Measurements from ENCODE around the gene CAMSAP2. TPM values are rescaled to one million over a fixed set of nuclear protein-coding genes. Genes with fewer than 3 reads are reported as not detected.
"Not testable (repeated sequence)": the region's sequence is repeated elsewhere in the genome, so short reads cannot be mapped to it uniquely, and the experiment has no call there.

Gene CAMSAP2
- total RNA-seq, 6 experiments from 2014 or later = 30.2 to 35.6 (median 33.3) TPM

DNA sequence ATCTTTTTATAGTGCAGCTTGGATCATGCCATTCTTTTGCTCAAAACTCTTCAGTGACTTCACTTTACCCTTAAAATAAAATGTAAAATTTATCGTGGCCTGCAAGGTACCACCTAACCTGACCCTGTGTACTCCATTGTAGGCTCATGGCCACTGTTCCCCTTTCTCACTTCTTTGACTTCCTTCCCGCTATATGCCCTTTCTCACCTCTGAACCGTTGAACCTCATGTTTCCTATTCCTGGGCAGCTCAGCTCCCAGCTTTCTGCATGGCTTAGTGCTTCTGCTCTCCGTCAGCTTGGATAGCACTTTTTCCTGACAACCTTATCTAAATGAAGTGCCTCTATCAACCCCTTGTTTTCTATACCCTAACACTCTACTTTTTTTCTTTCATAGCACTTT, 73.0 kb downstream of the CAMSAP2 start:
- Mint-ChIP-seq H3K27me3 (ENCODE audit: insufficient read depth) (no peaks in the 10 kb centered on the region), H3K27ac (no peak overlapping the region), H3K36me3 (ENCODE audit: low read depth) (peaks cover 21% of the 10 kb centered on the region), H3K4me3 (no peak overlapping the region), H3K4me1 (ENCODE audit: low read depth) (no peaks in the 10 kb centered on the region; the same call in 1 of the 2 replicates), H3K9me3 (no peaks in the 10 kb centered on the region)
- TF ChIP-seq, protein P1, sequence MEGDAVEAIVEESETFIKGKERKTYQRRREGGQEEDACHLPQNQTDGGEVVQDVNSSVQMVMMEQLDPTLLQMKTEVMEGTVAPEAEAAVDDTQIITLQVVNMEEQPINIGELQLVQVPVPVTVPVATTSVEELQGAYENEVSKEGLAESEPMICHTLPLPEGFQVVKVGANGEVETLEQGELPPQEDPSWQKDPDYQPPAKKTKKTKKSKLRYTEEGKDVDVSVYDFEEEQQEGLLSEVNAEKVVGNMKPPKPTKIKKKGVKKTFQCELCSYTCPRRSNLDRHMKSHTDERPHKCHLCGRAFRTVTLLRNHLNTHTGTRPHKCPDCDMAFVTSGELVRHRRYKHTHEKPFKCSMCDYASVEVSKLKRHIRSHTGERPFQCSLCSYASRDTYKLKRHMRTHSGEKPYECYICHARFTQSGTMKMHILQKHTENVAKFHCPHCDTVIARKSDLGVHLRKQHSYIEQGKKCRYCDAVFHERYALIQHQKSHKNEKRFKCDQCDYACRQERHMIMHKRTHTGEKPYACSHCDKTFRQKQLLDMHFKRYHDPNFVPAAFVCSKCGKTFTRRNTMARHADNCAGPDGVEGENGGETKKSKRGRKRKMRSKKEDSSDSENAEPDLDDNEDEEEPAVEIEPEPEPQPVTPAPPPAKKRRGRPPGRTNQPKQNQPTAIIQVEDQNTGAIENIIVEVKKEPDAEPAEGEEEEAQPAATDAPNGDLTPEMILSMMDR (IDR thresholded peaks at IDR 0.05) = no peak
- DNase-seq = no peak

DNA sequence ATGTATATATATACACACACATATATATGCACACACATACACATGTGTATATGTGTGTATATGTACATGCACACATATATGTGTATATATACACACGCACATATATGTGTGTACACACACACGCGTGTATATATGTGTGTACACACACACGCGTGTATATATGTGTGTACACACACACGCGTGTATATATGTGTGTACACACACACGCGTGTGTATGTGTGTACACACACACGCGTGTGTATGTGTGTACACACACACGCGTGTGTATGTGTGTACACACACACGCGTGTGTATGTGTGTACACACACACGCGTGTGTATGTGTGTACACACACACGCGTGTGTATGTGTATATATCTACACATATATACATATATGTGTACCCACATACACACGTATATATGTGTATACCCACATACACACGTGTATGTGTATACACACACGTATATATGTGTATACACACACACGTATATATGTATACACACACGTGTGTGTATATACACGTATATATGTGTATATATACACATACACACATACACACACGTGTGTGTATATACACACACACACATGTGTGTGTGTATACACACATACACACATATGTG, 78.0 kb downstream of the CAMSAP2 start:
- not testable (repeated sequence) for DNase-seq; H3K9me3 Mint-ChIP-seq; H3K27ac Mint-ChIP-seq; H3K4me3 Mint-ChIP-seq; H3K4me1 Mint-ChIP-seq (ENCODE audit: low read depth); H3K27me3 Mint-ChIP-seq (ENCODE audit: insufficient read depth); H3K36me3 Mint-ChIP-seq (ENCODE audit: low read depth)

DNA sequence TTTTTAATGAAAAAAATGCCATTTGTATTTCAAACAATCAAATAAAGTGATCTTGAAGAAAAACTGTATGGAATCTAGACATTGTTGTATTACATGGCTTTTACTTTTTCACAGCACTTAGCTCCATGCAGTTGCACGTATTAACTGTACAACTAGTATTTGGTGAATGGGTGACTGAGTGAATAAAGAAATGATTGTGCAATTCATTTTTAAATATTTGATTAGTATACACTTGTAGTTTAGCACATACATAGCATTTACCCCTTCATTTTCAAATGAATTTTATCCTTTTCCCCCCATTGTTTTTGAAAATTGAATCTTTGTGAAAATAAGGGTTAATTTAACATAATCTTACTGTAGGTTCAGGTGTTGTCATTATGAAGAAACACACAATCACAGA, 79.6 kb downstream of the CAMSAP2 start:
- Mint-ChIP-seq H3K4me1 (ENCODE audit: low read depth) (no peaks in the 10 kb centered on the region; the same call in 1 of the 2 replicates), H3K9me3 (no peaks in the 10 kb centered on the region), H3K36me3 (ENCODE audit: low read depth) (peaks cover 5% of the 10 kb centered on the region; the same call in 1 of the 2 replicates), H3K27ac (no peak overlapping the region), H3K27me3 (ENCODE audit: insufficient read depth) (no peaks in the 10 kb centered on the region), H3K4me3 (no peak overlapping the region)
- no peak for DNase-seq
- TF ChIP-seq, protein P1 (IDR thresholded peaks at IDR 0.05) = no peak

DNA sequence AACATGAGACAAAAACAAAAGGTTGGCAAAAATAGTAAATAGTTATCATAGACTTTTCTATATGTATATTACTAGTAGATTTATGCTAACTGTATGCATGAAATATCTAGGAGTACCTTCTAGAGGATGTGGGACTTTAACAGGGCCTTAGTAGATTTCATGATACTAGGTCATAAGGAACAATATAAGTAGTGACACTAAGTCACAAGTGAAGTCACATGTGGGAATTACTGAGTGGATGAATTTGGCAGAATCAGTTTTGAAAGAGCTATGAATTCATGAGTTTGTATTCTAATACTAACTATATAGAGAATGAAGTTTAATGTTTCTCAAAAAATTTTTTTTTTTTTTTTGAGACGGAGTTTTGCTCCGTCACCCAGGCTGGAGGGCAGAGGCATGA, 81.0 kb downstream of the CAMSAP2 start:
- Mint-ChIP-seq H3K9me3 (no peaks in the 10 kb centered on the region), H3K4me1 (ENCODE audit: low read depth) (no peaks in the 10 kb centered on the region), H3K27ac (no peak overlapping the region), H3K4me3 (no peak overlapping the region), H3K27me3 (ENCODE audit: insufficient read depth) (no peaks in the 10 kb centered on the region), H3K36me3 (ENCODE audit: low read depth) (peaks cover 11% of the 10 kb centered on the region; the same call in 1 of the 2 replicates)
- TF ChIP-seq, protein P1 (IDR thresholded peaks at IDR 0.05) = no peak
- no peak for DNase-seq

DNA sequence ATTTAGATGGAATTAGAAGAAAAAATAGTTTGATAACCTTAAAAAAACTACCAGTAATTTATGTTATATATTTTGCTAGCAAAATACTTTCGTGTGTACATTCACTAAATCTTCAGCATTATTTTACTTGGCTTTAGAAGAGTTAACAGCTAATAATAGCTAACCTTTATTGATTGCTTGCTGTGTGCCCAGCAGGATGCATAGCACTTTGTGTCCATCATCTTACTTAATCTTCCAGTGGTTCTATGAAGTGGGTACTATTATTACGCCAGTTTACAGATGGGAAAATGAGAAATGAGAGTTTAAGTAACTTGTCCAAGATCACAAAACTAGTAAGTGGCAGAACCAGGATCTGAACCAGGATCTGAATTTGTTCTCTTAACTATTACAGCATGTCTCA, 92.4 kb downstream of the CAMSAP2 start:
- no peak overlapping the region for H3K27ac Mint-ChIP-seq
- peaks cover 10% of the 10 kb centered on the region for H3K4me1 Mint-ChIP-seq (ENCODE audit: low read depth)

DNA sequence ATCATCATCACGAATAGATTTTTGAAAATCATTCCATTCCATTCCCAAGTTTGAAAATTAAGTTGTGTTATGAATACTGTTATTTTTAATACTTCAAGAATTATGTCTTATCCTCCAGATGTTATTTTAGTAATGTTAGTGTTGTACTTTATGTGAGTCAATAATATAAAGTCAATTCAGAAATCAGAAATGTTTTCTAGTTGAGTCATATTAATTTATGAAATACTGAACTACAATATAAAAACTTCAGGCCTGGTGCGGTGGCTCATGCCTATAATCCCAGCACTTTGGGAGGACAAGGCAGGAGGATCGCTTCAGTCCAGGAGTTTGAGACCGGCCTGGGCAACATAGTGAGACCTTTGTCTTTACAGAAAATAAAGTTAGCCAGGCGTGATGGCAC, 95.7 kb downstream of the CAMSAP2 start:
- Mint-ChIP-seq H3K9me3 (no peaks in the 10 kb centered on the region), H3K27ac (no peak overlapping the region), H3K4me1 (ENCODE audit: low read depth) (peaks cover 23% of the 10 kb centered on the region), H3K36me3 (ENCODE audit: low read depth) (peaks cover 22% of the 10 kb centered on the region), H3K4me3 (no peak overlapping the region), H3K27me3 (ENCODE audit: insufficient read depth) (no peaks in the 10 kb centered on the region)
- TF ChIP-seq, protein P1 (IDR thresholded peaks at IDR 0.05) = no peak
- DNase-seq = no peak

More for the DNA sequence above, 92.4 kb downstream of the CAMSAP2 start:
- DNase-seq = no peak
- Mint-ChIP-seq H3K9me3 (no peaks in the 10 kb centered on the region), H3K36me3 (ENCODE audit: low read depth) (peaks cover 7% of the 10 kb centered on the region), H3K27me3 (ENCODE audit: insufficient read depth) (no peaks in the 10 kb centered on the region), H3K4me3 (no peak overlapping the region)
- TF ChIP-seq, protein P1 (IDR thresholded peaks at IDR 0.05) = no peak

All from HFFc6 (cell line).